Measurements from ENCODE around the gene SNX19.

DNA sequence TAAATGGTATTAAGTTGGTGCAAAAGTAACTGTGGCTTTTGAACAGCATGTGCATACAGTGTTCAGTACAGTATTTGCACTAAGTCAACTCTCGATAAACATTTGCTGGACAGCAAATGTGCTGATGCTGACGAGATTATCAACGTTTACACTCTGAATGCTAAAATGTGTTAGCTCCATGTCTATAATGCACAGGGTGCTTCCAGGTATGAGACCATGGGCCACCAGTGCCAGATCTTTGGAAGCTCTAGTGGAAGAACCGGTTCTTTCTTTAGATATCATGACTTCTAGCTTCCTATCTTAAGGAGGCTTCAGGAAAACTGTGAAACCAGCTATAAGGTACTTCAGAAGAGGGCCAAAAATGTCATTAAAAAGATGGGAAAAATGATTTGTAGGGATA, 17.2 kb downstream of the SNX19 start:
- TF ChIP-seq, protein P1, sequence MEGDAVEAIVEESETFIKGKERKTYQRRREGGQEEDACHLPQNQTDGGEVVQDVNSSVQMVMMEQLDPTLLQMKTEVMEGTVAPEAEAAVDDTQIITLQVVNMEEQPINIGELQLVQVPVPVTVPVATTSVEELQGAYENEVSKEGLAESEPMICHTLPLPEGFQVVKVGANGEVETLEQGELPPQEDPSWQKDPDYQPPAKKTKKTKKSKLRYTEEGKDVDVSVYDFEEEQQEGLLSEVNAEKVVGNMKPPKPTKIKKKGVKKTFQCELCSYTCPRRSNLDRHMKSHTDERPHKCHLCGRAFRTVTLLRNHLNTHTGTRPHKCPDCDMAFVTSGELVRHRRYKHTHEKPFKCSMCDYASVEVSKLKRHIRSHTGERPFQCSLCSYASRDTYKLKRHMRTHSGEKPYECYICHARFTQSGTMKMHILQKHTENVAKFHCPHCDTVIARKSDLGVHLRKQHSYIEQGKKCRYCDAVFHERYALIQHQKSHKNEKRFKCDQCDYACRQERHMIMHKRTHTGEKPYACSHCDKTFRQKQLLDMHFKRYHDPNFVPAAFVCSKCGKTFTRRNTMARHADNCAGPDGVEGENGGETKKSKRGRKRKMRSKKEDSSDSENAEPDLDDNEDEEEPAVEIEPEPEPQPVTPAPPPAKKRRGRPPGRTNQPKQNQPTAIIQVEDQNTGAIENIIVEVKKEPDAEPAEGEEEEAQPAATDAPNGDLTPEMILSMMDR (IDR thresholded peaks at IDR 0.05): no peak
- TF ChIP-seq EZH2 (IDR thresholded peaks at IDR 0.05) (no peak), EZH2phosphoT487 (IDR thresholded peaks at IDR 0.05) (no peak)

Data from neural progenitor cell (in vitro differentiated cells).